Thymus (tissue), 11 donors: ENCODE measurements around the gene AP2A1. TPM values are rescaled to one million over a fixed set of nuclear protein-coding genes. Genes with fewer than 3 reads are reported as not detected.

Source experiments
- DNase-seq, 9 donors: peaks; one replicate each; pipeline ENCODE4 v3.0.0-alpha.2; 2013; ENCODE audit warnings: low spot score in 9 of 9, low read depth in 6 of 9, missing footprints in 1 of 9
- H3K27ac ChIP-seq, 2 donors: one replicate each; pipeline ENCODE4 v1.5.1; 2013; ENCODE audit warnings: control low read depth in 1 of 2, low read depth in 1 of 2, low read length in 1 of 2, mild to moderate bottlenecking in 1 of 2, moderate library complexity in 1 of 2
- H3K27me3 ChIP-seq, 2 donors: one replicate each; pipeline ENCODE4 v1.5.1; 2013; ENCODE audit warnings: low read length in 1 of 2; ENCODE audit not compliant: control insufficient read depth in 2 of 2, insufficient read depth in 1 of 2
- H3K36me3 ChIP-seq, 2 donors: one replicate each; pipeline ENCODE4 v1.5.1; 2013; ENCODE audit warnings: low read length in 1 of 2, mild to moderate bottlenecking in 1 of 2, moderate library complexity in 1 of 2; ENCODE audit not compliant: control insufficient read depth in 2 of 2, insufficient read depth in 2 of 2
- H3K4me1 ChIP-seq, 2 donors: one replicate each; pipeline ENCODE4 v1.5.1; 2013; ENCODE audit warnings: low read length in 2 of 2; ENCODE audit not compliant: control insufficient read depth in 2 of 2, insufficient read depth in 2 of 2
- H3K4me3 ChIP-seq, 2 donors: one replicate each; pipeline ENCODE4 v1.5.1; 2013; ENCODE audit warnings: low read length in 2 of 2, control low read depth in 1 of 2, mild to moderate bottlenecking in 1 of 2
- H3K9me3 ChIP-seq, 2 donors: one replicate each; pipeline ENCODE4 v1.5.1; 2013; ENCODE audit warnings: low read length in 1 of 2, mild to moderate bottlenecking in 1 of 2; ENCODE audit not compliant: control insufficient read depth in 2 of 2, insufficient read depth in 1 of 2
- WGBS: extraction: QIAGEN DNeasy Blood & Tissue Kit; methylation state at CpG from one replicate; pipeline ENCODE4 v1.1.7; 2013; 5-methylcytosine and 5-hydroxymethylcytosine counted together
- polyA plus RNA-seq: library from polyadenylated mRNA; stranded (reverse); fragments of 200-250 nt; gene quantifications from one replicate; pipeline ENCODE4 v1.2.3, GENCODE V29; 2013
- total RNA-seq: library from RNA; stranded (reverse); fragments of 120-200 nt; gene quantifications from one replicate; pipeline ENCODE4 v1.2.4, GENCODE V29; 2013
- donor health status: healthy.

The AP2A1 gene
- total and polyA plus RNA-seq, 2 donors = 16.5 to 26.5 TPM

- Histone ChIP-seq H3K4me1 (peaks cover 2 to 30% of the 10 kb centered on the region in 2 donors), H3K27me3 (peaks cover 0 to 8% of the 10 kb centered on the region in 2 donors), H3K27ac (no peak overlapping the region), H3K4me3 (no peak overlapping the region), H3K36me3 (peaks cover 42 to 43% of the 10 kb centered on the region in 2 donors), H3K9me3 (no peaks in the 10 kb centered on the region)
- 97% methylated on average over 20 of the region's 20 CpGs for WGBS
- DNase-seq = no peak
These were observed 39.2 kb downstream of the AP2A1 start for GRCh38 chr19:49805822-49806619.

DNA sequence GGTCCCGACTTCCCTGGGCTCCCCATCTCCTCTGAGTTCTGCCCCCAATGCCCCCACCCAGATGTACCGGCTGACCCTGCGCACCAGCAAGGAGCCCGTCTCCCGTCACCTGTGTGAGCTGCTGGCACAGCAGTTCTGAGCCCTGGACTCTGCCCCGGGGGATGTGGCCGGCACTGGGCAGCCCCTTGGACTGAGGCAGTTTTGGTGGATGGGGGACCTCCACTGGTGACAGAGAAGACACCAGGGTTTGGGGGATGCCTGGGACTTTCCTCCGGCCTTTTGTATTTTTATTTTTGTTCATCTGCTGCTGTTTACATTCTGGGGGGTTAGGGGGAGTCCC, 39.8 kb downstream of the AP2A1 start:
- Histone ChIP-seq H3K4me3 (no peak overlapping the region), H3K27ac (no peak overlapping the region), H3K9me3 (no peaks in the 10 kb centered on the region), H3K27me3 (peaks cover 0 to 8% of the 10 kb centered on the region in 2 donors), H3K4me1 (peaks cover 2 to 30% of the 10 kb centered on the region in 2 donors), H3K36me3 (peaks cover 37 to 38% of the 10 kb centered on the region in 2 donors)
- WGBS = 97% methylated on average over 8 of the region's 8 CpGs
- no peak for DNase-seq

- H3K27me3 ChIP-seq = peaks cover 0 to 8% of the 10 kb centered on the region in 2 donors
- H3K9me3 ChIP-seq = no peaks in the 10 kb centered on the region
- H3K4me1 ChIP-seq = peaks cover 5 to 32% of the 10 kb centered on the region in 2 donors
- WGBS = 61% methylated on average over 18 of the region's 18 CpGs
- no peak overlapping the region for H3K4me3 ChIP-seq
- H3K36me3 ChIP-seq = peaks cover 30 to 34% of the 10 kb centered on the region in 2 donors
- peak in 1 of 9 donors; percentile 43 for DNase-seq
- H3K27ac ChIP-seq = peak overlapping the region in 1 of 2 donors; percentile 10
These were observed 40.5 kb downstream of the AP2A1 start for GRCh38 chr19:49807058-49807903.

DNA sequence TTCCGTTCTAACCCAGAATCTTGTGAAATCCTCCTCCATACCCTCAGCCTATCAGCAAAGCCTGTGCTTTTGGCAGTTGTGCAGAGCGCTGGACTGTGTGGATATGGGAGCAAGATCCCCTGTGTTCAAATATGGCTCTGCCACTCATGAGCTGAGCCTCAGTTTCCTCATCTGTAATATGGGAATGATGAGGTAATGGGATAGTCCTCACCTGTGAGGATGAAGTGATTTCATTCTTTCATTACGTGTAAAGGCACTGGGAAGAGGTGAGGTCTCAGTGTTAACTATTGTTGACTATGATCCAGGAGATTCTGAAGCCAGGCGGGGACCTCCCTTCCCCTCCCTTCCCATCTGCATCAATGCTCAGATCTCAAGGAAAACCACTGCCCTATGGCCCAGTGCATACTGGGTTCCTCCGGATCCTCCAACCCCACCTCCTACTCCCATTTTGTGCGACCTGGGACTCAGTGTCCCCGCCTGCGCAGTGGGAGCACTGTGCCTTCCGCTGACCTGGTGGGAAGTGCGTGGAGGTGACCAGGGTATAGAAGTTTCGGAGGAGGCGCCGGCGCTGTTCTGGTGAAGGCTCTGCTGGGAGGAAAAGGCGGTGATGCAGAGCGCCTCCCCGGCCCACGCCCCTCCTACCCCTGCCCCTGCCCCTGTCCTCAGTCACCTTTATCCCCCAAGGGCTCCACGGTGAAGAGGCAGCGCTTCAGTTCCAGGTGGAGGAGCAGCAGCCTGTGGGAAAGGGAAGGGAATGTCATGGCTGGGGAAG, 41.3 kb downstream of the AP2A1 start:
- Histone ChIP-seq H3K4me3 (no peak overlapping the region), H3K27ac (peak overlapping the region in 1 of 2 donors; percentile 2), H3K4me1 (peaks cover 6 to 39% of the 10 kb centered on the region in 2 donors), H3K36me3 (peaks cover 22 to 26% of the 10 kb centered on the region in 2 donors), H3K9me3 (no peaks in the 10 kb centered on the region), H3K27me3 (peaks cover 0 to 8% of the 10 kb centered on the region in 2 donors)
- 94% methylated on average over 20 of the region's 20 CpGs for WGBS
- no peak for DNase-seq

DNA sequence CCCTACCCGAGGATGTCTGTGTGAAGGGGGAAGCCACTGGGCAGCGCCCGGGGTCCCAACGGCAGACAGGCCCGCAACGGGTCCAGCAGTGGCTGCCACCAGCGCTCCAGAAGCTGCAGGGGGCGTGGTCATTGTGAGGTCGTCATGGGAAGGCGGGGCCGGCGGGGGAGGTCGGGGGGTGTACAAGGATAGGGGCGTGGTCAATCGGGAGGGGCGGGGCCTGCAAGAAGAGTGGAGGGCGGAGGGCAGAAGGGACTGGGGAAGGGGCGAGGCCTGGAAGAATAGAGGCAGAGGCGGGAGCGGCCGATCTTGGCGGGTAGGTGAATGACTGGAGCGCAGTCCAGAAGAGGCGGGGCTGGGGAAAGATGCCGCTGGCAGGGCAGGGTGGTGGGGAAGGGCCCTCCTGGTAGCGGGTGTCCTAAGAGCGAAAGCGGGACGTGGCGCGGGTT, 41.9 kb downstream of the AP2A1 start:
- H3K9me3 ChIP-seq = no peaks in the 10 kb centered on the region
- H3K27me3 ChIP-seq = peaks cover 0 to 8% of the 10 kb centered on the region in 2 donors
- peak overlapping the region; percentile 49 to 53 for H3K4me3 ChIP-seq
- peaks cover 15 to 20% of the 10 kb centered on the region in 2 donors for H3K36me3 ChIP-seq
- 21% methylated on average over 31 of the region's 31 CpGs for WGBS
- no peak overlapping the region for H3K27ac ChIP-seq
- peaks cover 6 to 39% of the 10 kb centered on the region in 2 donors for H3K4me1 ChIP-seq
- peak in 7 of 9 donors; percentile 57 to 78 (median 70) for DNase-seq

DNA sequence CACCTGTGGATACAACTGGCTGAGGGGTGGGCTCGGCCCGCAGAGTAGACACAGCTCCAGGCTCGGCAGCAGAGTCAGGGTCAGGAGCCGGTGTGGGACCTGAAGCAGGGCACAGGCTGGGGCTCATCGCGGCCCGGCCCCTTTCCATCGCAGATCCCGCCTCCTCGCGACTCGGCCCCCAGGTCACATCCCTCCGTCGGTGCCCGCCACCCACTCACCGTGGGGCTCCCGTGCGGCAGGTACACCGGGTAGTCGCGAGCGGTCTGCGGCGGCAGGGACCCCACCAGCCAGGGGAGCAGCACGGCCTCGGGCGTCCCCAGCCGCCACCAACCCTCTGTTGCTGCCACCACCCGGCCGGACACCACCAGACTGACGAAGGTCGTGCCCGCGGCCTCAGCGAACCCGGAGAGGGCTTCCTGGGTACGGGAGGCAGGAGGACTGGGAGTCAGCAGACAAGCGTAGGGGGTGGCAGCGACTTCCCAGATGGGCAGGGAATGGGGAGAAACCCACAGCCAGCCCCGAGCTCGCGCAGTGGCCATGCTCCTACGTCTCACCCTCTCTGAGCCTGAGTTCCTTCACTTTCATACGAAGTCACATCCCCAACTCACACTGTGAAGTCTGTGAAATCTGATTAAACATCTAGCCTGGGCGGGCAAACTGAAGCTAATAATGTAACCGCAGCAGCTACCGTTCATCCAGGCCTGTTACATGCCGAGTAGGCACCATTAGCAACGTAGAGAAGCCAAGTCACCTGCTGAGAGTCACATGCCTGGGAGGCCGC, 42.5 kb downstream of the AP2A1 start:
- 22% methylated on average over 50 of the region's 50 CpGs for WGBS
- peaks cover 0 to 8% of the 10 kb centered on the region in 2 donors for H3K27me3 ChIP-seq
- H3K9me3 ChIP-seq = no peaks in the 10 kb centered on the region
- H3K27ac ChIP-seq = no peak overlapping the region
- peaks cover 6 to 39% of the 10 kb centered on the region in 2 donors for H3K4me1 ChIP-seq
- no peak for DNase-seq
- peaks cover 11 to 19% of the 10 kb centered on the region in 2 donors for H3K36me3 ChIP-seq
- peak overlapping the region; percentile 49 to 53 for H3K4me3 ChIP-seq

DNA sequence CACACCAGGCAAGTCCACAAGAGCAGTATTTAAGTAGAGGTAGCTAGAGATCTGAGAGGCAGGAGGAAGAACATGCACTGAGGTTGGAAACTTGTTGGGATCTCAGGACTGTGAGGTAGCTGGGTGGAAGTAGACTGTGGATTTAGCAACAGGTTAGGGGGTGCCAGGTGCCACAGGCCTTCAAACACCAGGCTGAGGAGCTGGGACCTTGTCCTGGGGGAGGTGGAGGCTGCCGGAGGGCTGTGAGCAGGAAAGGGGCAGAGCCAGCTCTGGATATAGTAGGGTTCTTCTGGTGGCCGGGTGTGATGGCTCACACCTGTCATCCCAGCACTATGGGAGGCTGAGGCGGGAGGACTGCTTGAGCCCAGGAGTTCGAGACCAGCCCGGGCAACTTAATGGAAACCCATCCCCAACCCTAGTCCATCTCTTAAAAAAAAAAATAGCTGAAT, 43.2 kb downstream of the AP2A1 start:
- peaks cover 6 to 39% of the 10 kb centered on the region in 2 donors for H3K4me1 ChIP-seq
- H3K4me3 ChIP-seq = no peak overlapping the region
- H3K27me3 ChIP-seq = peaks cover 0 to 8% of the 10 kb centered on the region in 2 donors
- peaks cover 11 to 19% of the 10 kb centered on the region in 2 donors for H3K36me3 ChIP-seq
- DNase-seq = no peak
- 98% methylated on average over 5 of the region's 5 CpGs for WGBS
- no peak overlapping the region for H3K27ac ChIP-seq
- H3K9me3 ChIP-seq = no peaks in the 10 kb centered on the region

GRCh38 chr19:49811328-49811727, 44.5 kb downstream of the AP2A1 start:
- Histone ChIP-seq H3K9me3 (no peaks in the 10 kb centered on the region), H3K27me3 (peaks cover 0 to 8% of the 10 kb centered on the region in 2 donors), H3K36me3 (peaks cover 6 to 10% of the 10 kb centered on the region in 2 donors), H3K4me3 (no peak overlapping the region), H3K4me1 (peaks cover 6 to 40% of the 10 kb centered on the region in 2 donors), H3K27ac (no peak overlapping the region)
- no peak for DNase-seq
- over 99% methylated on average over 6 of the region's 6 CpGs for WGBS
